Measurements from ENCODE around the gene SLC25A47.
"Not testable (repeated sequence)": the region's sequence is repeated elsewhere in the genome, so short reads cannot be mapped to it uniquely, and the experiment has no call there.

Gene SLC25A47

DNA sequence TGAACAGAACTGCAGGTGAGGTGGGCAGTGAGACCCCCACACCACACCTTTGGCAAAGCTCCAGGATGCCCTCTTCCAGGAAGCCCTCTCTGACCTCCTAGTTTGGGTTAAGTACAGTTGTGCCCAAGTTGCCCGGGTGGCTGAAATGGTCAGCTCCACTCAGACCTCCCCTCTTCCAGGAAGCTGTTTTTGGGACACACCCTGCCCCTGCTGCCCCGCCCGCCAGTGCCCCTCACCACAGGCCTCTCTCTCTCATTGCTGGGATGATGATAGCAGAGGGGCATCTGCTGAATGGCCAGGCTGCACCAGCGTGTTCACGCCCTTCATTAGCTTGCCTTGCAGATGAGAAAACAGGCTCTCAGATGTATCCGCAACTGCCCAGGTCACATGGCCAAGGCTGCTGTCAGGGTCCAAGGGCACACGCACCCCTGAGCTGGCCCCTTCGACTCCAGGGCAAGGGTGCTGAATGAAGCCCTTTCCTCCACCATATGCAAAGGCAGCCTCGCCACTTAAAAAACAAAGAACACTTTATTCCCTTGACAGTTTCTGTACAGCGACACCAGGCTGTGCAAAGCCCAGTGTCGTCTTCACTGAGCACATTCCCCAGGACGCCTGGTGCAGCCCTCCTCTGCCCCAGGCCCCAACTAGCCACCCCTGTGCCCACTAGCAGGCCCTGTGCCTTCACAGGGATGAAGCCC, 32.4 kb upstream of the SLC25A47 start:
- DNase-seq (ENCODE audit: low read depth) = no peak

GRCh38 chr14:100291305-100292075, 31.6 kb upstream of the SLC25A47 start:
- no peak for DNase-seq (ENCODE audit: low read depth)

DNA sequence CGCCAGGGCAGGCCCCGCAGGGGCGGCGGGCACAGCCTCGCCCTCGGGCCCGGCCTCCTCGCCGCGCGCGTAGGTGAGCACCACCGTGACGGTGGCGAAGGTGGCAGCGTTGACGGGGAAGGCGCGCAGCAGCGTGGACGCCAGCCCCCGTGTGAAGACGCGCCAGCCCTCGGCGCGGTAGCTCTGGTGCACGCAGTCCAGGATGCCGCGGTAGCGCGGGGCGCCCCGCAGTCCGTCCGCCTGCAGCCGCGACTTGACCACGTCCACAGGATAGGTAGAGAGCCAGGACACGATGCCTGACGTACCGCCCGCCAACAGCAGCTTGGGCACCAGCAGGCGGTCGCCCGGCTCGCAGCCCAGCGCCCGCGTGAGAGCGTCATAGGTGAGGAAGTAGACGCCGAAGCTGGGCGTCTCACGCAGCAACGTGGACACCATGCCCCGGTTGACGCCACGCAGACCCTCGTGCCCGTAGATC, 30.8 kb upstream of the SLC25A47 start:
- DNase-seq (ENCODE audit: low read depth) = no peak

DNA sequence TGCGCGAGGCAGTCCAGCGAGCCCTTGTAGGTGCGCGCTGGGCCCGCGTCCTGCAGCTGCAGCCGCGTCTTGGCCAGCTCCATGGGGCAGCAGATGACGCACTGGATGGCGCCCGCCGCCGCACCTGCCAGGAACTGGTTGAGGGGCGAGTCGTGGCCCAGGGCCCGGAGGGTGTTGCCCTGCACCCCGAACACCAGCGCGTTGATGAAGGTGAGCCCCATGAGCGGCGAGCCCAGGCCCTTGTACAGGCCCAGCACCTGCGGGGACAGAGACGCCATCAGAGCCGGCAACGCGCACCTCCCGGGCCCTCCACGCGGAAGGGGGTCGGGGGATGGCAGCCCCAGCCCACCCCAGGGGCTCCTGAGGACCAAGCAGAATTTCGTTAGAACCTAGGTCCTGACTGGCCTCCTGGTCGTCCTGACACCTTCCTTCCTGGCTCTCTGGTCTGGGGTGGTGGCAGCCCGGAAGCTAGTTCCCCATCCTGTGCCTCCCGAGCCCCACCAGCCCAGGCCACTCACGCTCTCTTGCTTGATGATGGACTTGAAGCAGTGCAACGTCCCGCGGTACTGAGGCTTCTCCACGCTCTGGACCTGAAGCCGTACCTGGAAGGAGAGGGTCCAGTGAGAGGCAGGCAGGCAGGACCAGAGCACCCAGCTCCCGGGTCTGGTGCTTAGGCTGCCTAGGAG, 30.2 kb upstream of the SLC25A47 start:
- no peak for DNase-seq (ENCODE audit: low read depth)

- DNase-seq (ENCODE audit: low read depth) = no peak
These were observed 29.5 kb upstream of the SLC25A47 start for GRCh38 chr14:100293497-100294212.

GRCh38 chr14:100294213-100294962, 28.8 kb upstream of the SLC25A47 start:
- DNase-seq (ENCODE audit: low read depth) = no peak

GRCh38 chr14:100294963-100295330, 28.2 kb upstream of the SLC25A47 start:
- no peak for DNase-seq (ENCODE audit: low read depth)

- no peak for DNase-seq (ENCODE audit: low read depth)
These were observed 27.6 kb upstream of the SLC25A47 start for GRCh38 chr14:100295376-100296105.

DNA sequence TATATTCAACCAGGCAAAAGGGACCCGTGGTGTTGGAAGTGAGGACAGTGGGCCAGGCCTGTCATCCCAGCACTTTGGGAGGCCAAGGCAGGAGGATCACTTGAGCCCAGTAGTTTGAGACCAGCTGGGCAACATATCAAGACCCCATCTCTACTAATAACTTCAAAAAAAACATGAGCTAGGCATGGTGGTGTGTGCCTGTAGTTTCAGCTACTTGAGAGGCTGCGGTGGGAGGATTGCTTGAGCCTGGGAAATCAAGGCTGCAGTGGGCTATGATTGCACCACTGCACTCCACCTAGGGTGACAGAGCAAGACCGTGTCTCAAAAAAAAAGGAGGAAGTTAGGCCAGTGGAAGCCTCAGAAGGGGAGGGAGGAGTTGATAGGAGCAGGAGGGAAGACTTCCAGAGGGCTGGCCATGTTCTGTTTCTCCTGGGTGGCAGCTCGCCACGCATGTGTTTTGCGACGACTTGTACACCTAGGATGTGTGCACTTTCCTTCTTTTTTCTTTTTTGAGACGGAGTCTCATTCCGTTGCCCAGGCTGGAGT, 27.0 kb upstream of the SLC25A47 start:
- no peak for DNase-seq (ENCODE audit: low read depth)

GRCh38 chr14:100296729-100297128, 26.4 kb upstream of the SLC25A47 start:
- not testable (repeated sequence) for DNase-seq (ENCODE audit: low read depth)

- DNase-seq (ENCODE audit: low read depth) = no peak
These were observed 25.5 kb upstream of the SLC25A47 start for GRCh38 chr14:100297320-100298300.

- DNase-seq (ENCODE audit: low read depth) = no peak
These were observed 24.4 kb upstream of the SLC25A47 start for GRCh38 chr14:100298551-100299237.

- no peak for DNase-seq (ENCODE audit: low read depth)
These were observed 23.9 kb upstream of the SLC25A47 start for GRCh38 chr14:100299238-100299560.

GRCh38 chr14:100302616-100303015, 20.5 kb upstream of the SLC25A47 start:
- no peak for DNase-seq (ENCODE audit: low read depth)

- DNase-seq (ENCODE audit: low read depth) = no peak
These were observed 20.0 kb upstream of the SLC25A47 start for GRCh38 chr14:100303179-100303578.

GRCh38 chr14:100303925-100304324, 19.2 kb upstream of the SLC25A47 start:
- no peak for DNase-seq (ENCODE audit: low read depth)

GRCh38 chr14:100304825-100305323, 18.3 kb upstream of the SLC25A47 start:
- no peak for DNase-seq (ENCODE audit: low read depth)

GRCh38 chr14:100305324-100306100, 17.6 kb upstream of the SLC25A47 start:
- peak; percentile 31 for DNase-seq (ENCODE audit: low read depth)
